H9 (cell line): Measurements from ENCODE around the gene TATDN2. TPM values are rescaled to one million over a fixed set of nuclear protein-coding genes. Genes with fewer than 3 reads are reported as not detected.

Experiments used
- DNase-seq: peaks from one replicate; pipeline ENCODE4 v3.0.0-alpha.2; 2017
- H2AFZ ChIP-seq: one replicate; pipeline ENCODE4 v1.6.1; 2013; ENCODE audit warnings: mild to moderate bottlenecking, low read length, control low read depth, moderate library complexity
- H2AK5ac ChIP-seq: 2 replicates; pipeline ENCODE4 v1.6.1; 2013; ENCODE audit warnings: low read length, control low read depth, mixed read lengths; ENCODE audit not compliant: insufficient read length
- H2BK120ac ChIP-seq: one replicate; pipeline ENCODE4 v1.6.1; 2013; ENCODE audit warnings: low read depth, mild to moderate bottlenecking, low read length, control low read depth, inconsistent platforms; ENCODE audit not compliant: poor library complexity, severe bottlenecking
- H2BK12ac ChIP-seq: 2 replicates; pipeline ENCODE4 v1.6.1; 2013; ENCODE audit warnings: low read length, control low read depth, mixed read lengths, low read depth; ENCODE audit not compliant: insufficient read length
- H2BK15ac ChIP-seq: 2 replicates; pipeline ENCODE4 v1.6.1; 2013; ENCODE audit warnings: low read depth, low read length, control low read depth
- H2BK20ac ChIP-seq: one replicate; pipeline ENCODE4 v1.6.1; 2013; ENCODE audit warnings: low read depth, mild to moderate bottlenecking, low read length, control low read depth, inconsistent platforms; ENCODE audit not compliant: poor library complexity, severe bottlenecking
- H2BK5ac ChIP-seq: 2 replicates; pipeline ENCODE4 v1.6.1; 2013; ENCODE audit warnings: low read length, control low read depth, mixed read lengths; ENCODE audit not compliant: insufficient read length
- H3K14ac ChIP-seq: 2 replicates; pipeline ENCODE4 v1.6.1; 2013; ENCODE audit warnings: low read length, control low read depth; ENCODE audit not compliant: insufficient read depth
- H3K18ac ChIP-seq: 2 replicates; pipeline ENCODE4 v1.6.1; 2013; ENCODE audit warnings: low read depth, mild to moderate bottlenecking, mixed read lengths, low read length, control low read depth; ENCODE audit not compliant: insufficient read length
- H3K23ac ChIP-seq: 2 replicates; pipeline ENCODE4 v1.6.1; 2013; ENCODE audit warnings: low read length, control low read depth, mixed read lengths, low read depth; ENCODE audit not compliant: insufficient read length
- H3K23me2 ChIP-seq: 2 replicates; pipeline ENCODE4 v1.6.1; 2013; ENCODE audit warnings: low read depth, mild to moderate bottlenecking, mixed read lengths, low read length, control low read depth; ENCODE audit not compliant: insufficient read length, poor library complexity, severe bottlenecking
- H3K27ac ChIP-seq: 2 replicates; pipeline ENCODE4 v1.5.1; 2013; ENCODE audit warnings: low read length, control low read depth, mixed read lengths, low read depth; ENCODE audit not compliant: insufficient read length
- H3K27me3 ChIP-seq: 2 replicates; pipeline ENCODE4 v1.6.1; 2013; ENCODE audit warnings: low read length, control low read depth, inconsistent platforms; ENCODE audit not compliant: insufficient read depth
- H3K4ac ChIP-seq: 2 replicates; pipeline ENCODE4 v1.6.1; 2013; ENCODE audit warnings: low read depth, mild to moderate bottlenecking, control low read depth, inconsistent platforms, low read length, moderate library complexity
- H3K4me1 ChIP-seq: 2 replicates; pipeline ENCODE4 v1.6.1; 2013; ENCODE audit warnings: low read length, control low read depth, inconsistent platforms; ENCODE audit not compliant: insufficient read depth
- H3K4me2 ChIP-seq: 2 replicates; pipeline ENCODE4 v1.6.1; 2013; ENCODE audit warnings: low read length, control low read depth, mixed read lengths; ENCODE audit not compliant: insufficient read length, insufficient read depth
- H3K56ac ChIP-seq: 2 replicates; pipeline ENCODE4 v1.6.1; 2013; ENCODE audit warnings: low read depth, mild to moderate bottlenecking, mixed read lengths, low read length, control low read depth; ENCODE audit not compliant: insufficient read length
- H3K79me1 ChIP-seq: 2 replicates; pipeline ENCODE4 v1.6.1; 2013; ENCODE audit warnings: low read depth, mild to moderate bottlenecking, moderate library complexity, low read length, control low read depth, inconsistent platforms; ENCODE audit not compliant: insufficient read depth, poor library complexity, severe bottlenecking
- H3K79me2 ChIP-seq: 2 replicates; pipeline ENCODE4 v1.6.1; 2013; ENCODE audit warnings: low read length, control low read depth, inconsistent platforms; ENCODE audit not compliant: insufficient read depth
- H3K9ac ChIP-seq: 2 replicates; pipeline ENCODE4 v1.6.1; 2013; ENCODE audit warnings: low read length, control low read depth, mixed read lengths; ENCODE audit not compliant: insufficient read length; ENCODE audit errors: extremely low read depth
- H3K9me3 ChIP-seq: one replicate; pipeline ENCODE4 v1.6.1; 2013; ENCODE audit warnings: low read depth, low read length, inconsistent platforms; ENCODE audit not compliant: control insufficient read depth
- H3T11ph ChIP-seq: one replicate; pipeline ENCODE4 v1.6.1; 2013; ENCODE audit warnings: mild to moderate bottlenecking, low read length, control low read depth, inconsistent platforms
- H4K20me1 ChIP-seq: one replicate; pipeline ENCODE4 v1.6.1; 2013; ENCODE audit not compliant: control insufficient read depth, insufficient read length, insufficient read depth
- H4K5ac ChIP-seq: 2 replicates; pipeline ENCODE4 v1.6.1; 2013; ENCODE audit warnings: low read depth, mild to moderate bottlenecking, mixed read lengths, low read length, control low read depth; ENCODE audit not compliant: insufficient read length
- H4K8ac ChIP-seq: replicated peaks from 2 replicates; pipeline ENCODE4 v1.6.1; 2013; ENCODE audit warnings: low read length, control low read depth, mixed read lengths, low read depth; ENCODE audit not compliant: insufficient read length
- H4K91ac ChIP-seq: 2 replicates; pipeline ENCODE4 v1.6.1; 2013; ENCODE audit warnings: low read depth, mild to moderate bottlenecking, moderate library complexity, mixed read lengths, low read length, control low read depth; ENCODE audit not compliant: insufficient read length
- H3K27ac Mint-ChIP-seq, 3 experiments: 2 replicates in 2 of 3; 3 replicates in 1 of 3; pipeline ENCODE4 v1.8.0; 2020 to 2021; ENCODE audit warnings: mixed read lengths in 3 of 3, mild to moderate bottlenecking in 1 of 3, moderate library complexity in 1 of 3
- H3K27me3 Mint-ChIP-seq: 2 replicates; pipeline ENCODE4 v1.8.0; 2021; ENCODE audit warnings: low read depth, mild to moderate bottlenecking, moderate library complexity, mixed read lengths
- H3K36me3 Mint-ChIP-seq, 3 experiments: 2 replicates in 2 of 3; 3 replicates in 1 of 3; pipeline ENCODE4 v1.8.0; 2020 to 2021; ENCODE audit warnings: low read depth in 3 of 3, mixed read lengths in 3 of 3; ENCODE audit not compliant: insufficient read depth in 1 of 3
- H3K4me1 Mint-ChIP-seq, 2 experiments: 2 replicates each; pipeline ENCODE4 v1.8.0; 2020; ENCODE audit warnings: mixed read lengths in 2 of 2
- H3K4me3 Mint-ChIP-seq, 2 experiments: 2 replicates in 1 of 2; 3 replicates in 1 of 2; pipeline ENCODE4 v1.8.0; 2020 to 2021; ENCODE audit warnings: mild to moderate bottlenecking in 2 of 2, mixed read lengths in 2 of 2, moderate library complexity in 1 of 2
- H3K9me3 Mint-ChIP-seq, 2 experiments: 2 replicates in 1 of 2; 3 replicates in 1 of 2; pipeline ENCODE4 v1.8.0; 2020; ENCODE audit warnings: mild to moderate bottlenecking in 2 of 2, mixed read lengths in 2 of 2, moderate library complexity in 1 of 2
- WGBS: extraction: QIAGEN DNeasy Blood & Tissue Kit; methylation state at CpG from one replicate; pipeline ENCODE4 v1.1.7; 2013; ENCODE audit warnings: missing lambda C conversion rate, low lambda C conversion rate, mixed read lengths; ENCODE audit not compliant: insufficient read length; ENCODE audit errors: extremely low coverage; 5-methylcytosine and 5-hydroxymethylcytosine counted together
- total RNA-seq: library from RNA; stranded (reverse); gene quantifications from 2 replicates; pipeline ENCODE4 v1.2.1, GENCODE V29; 2021
- TF ChIP-seq, protein P1 (sequence below): fragments of 200-600 bp; sonication (generic); conservative IDR thresholded peaks from 3 replicates; pipeline ENCODE4 v1.8.0; 2021; ENCODE audit warnings: antibody characterized with exemption, mild to moderate bottlenecking

Gene TATDN2
- total RNA-seq, 1 experiment from 2014 or later = 34.4 TPM

- no peak overlapping the region for H2BK5ac ChIP-seq
Measured at GRCh38 chr3:10320320-10320677, 72.0 kb downstream of the TATDN2 start.

More at GRCh38 chr3:10320320-10320677, 72.0 kb downstream of the TATDN2 start:
- no peaks in the 10 kb centered on the region for H3K4me1 ChIP-seq
- peak overlapping the region; percentile 83; the same call in 1 of the 2 replicates for H3K14ac ChIP-seq
- H2BK12ac ChIP-seq = no peak overlapping the region
- H2BK15ac ChIP-seq = no peak overlapping the region
- H3K9me3 ChIP-seq = no peaks in the 10 kb centered on the region
- Mint-ChIP-seq H3K36me3 (peaks cover 12 to 34% (median 26%) of the 10 kb centered on the region in 3 experiments; a peak in 6 of 7 replicates), H3K9me3 (no peaks in the 10 kb centered on the region), H3K27ac (peak overlapping the region; percentile 91 to 98 (median 97)), H3K27me3 (peaks cover 8% of the 10 kb centered on the region), H3K4me3 (peak overlapping the region; percentile 97 to 98), H3K4me1 (peaks cover 0 to 8% of the 10 kb centered on the region in 2 experiments; a peak in 3 of 4 replicates)
- no peak overlapping the region for H4K8ac ChIP-seq
- H3K79me1 ChIP-seq = no peaks in the 10 kb centered on the region
- no peak overlapping the region for H3T11ph ChIP-seq
- peak overlapping the region; percentile 71 for H3K18ac ChIP-seq
- no peak overlapping the region for H3K56ac ChIP-seq
- TF ChIP-seq, protein P1, sequence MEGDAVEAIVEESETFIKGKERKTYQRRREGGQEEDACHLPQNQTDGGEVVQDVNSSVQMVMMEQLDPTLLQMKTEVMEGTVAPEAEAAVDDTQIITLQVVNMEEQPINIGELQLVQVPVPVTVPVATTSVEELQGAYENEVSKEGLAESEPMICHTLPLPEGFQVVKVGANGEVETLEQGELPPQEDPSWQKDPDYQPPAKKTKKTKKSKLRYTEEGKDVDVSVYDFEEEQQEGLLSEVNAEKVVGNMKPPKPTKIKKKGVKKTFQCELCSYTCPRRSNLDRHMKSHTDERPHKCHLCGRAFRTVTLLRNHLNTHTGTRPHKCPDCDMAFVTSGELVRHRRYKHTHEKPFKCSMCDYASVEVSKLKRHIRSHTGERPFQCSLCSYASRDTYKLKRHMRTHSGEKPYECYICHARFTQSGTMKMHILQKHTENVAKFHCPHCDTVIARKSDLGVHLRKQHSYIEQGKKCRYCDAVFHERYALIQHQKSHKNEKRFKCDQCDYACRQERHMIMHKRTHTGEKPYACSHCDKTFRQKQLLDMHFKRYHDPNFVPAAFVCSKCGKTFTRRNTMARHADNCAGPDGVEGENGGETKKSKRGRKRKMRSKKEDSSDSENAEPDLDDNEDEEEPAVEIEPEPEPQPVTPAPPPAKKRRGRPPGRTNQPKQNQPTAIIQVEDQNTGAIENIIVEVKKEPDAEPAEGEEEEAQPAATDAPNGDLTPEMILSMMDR = no peak
- no peak for DNase-seq
- no peak overlapping the region for H3K27ac ChIP-seq
- no peaks in the 10 kb centered on the region for H4K20me1 ChIP-seq
- peak overlapping the region; percentile 97 for H3K4me2 ChIP-seq
- WGBS = no CpG with 5 or more reads among the region's 9 CpGs
- H2AFZ ChIP-seq = no peak overlapping the region
- peaks cover 5% of the 10 kb centered on the region for H3K23me2 ChIP-seq
- H3K9ac ChIP-seq = peak overlapping the region; percentile 88
- H3K79me2 ChIP-seq = peaks cover 12% of the 10 kb centered on the region
- H3K4ac ChIP-seq = no peak overlapping the region
- no peak overlapping the region for H3K23ac ChIP-seq
- H4K91ac ChIP-seq = no peak overlapping the region
- no peak overlapping the region for H4K5ac ChIP-seq
- H2AK5ac ChIP-seq = no peak overlapping the region
- H2BK20ac ChIP-seq = no peak overlapping the region
- no peaks in the 10 kb centered on the region for H3K27me3 ChIP-seq
- no peak overlapping the region for H2BK120ac ChIP-seq
